Endodermal cell (in vitro differentiated cells): ENCODE results near the gene CMPK1. TPM values are rescaled to one million over a fixed set of nuclear protein-coding genes. Genes with fewer than 3 reads are reported as not detected.

Source experiments
- DNase-seq: peaks from one replicate; pipeline ENCODE4 v3.0.0-alpha.2; 2017
- H3K27ac ChIP-seq: 2 replicates; pipeline ENCODE4 v1.5.1; 2013; ENCODE audit warnings: mild to moderate bottlenecking, low read depth, low read length, moderate library complexity
- H3K27me3 ChIP-seq: 2 replicates; pipeline ENCODE4 v1.6.1; 2013; ENCODE audit warnings: mild to moderate bottlenecking, low read length, moderate library complexity; ENCODE audit not compliant: insufficient read depth, control insufficient read depth, poor library complexity, severe bottlenecking
- H3K36me3 ChIP-seq: 2 replicates; pipeline ENCODE4 v1.7.0; 2013; ENCODE audit warnings: mild to moderate bottlenecking, low read length, moderate library complexity; ENCODE audit not compliant: control insufficient read depth, insufficient read depth
- H3K4me1 ChIP-seq: one replicate; pipeline ENCODE4 v1.7.0; 2013; ENCODE audit warnings: low read length; ENCODE audit not compliant: control insufficient read depth, insufficient read depth
- H3K4me3 ChIP-seq: 2 replicates; pipeline ENCODE4 v1.5.1; 2013; ENCODE audit warnings: mild to moderate bottlenecking, low read length, moderate library complexity
- H3K9ac ChIP-seq: 2 replicates; pipeline ENCODE4 v1.6.1; 2013; ENCODE audit warnings: mild to moderate bottlenecking, low read length, moderate library complexity; ENCODE audit not compliant: poor library complexity, severe bottlenecking; ENCODE audit errors: extremely low read depth
- H3K9me3 ChIP-seq: 2 replicates; pipeline ENCODE4 v1.6.1; 2013; ENCODE audit warnings: mild to moderate bottlenecking, low read length, moderate library complexity; ENCODE audit not compliant: control insufficient read depth
- H3K27ac Mint-ChIP-seq: 2 replicates; pipeline ENCODE4 v1.8.0; 2020; ENCODE audit warnings: mixed read lengths
- H3K27me3 Mint-ChIP-seq: 2 replicates; pipeline ENCODE4 v1.8.0; 2021; ENCODE audit warnings: mild to moderate bottlenecking, mixed read lengths; ENCODE audit not compliant: insufficient read depth
- H3K36me3 Mint-ChIP-seq: 2 replicates; pipeline ENCODE4 v1.8.0; 2020; ENCODE audit warnings: low read depth, mixed read lengths
- H3K4me1 Mint-ChIP-seq: 2 replicates; pipeline ENCODE4 v1.8.0; 2020; ENCODE audit warnings: mixed read lengths
- H3K4me3 Mint-ChIP-seq: 2 replicates; pipeline ENCODE4 v1.8.0; 2020; ENCODE audit warnings: mild to moderate bottlenecking, moderate library complexity, mixed read lengths
- H3K9me3 Mint-ChIP-seq: 2 replicates; pipeline ENCODE4 v1.8.0; 2020; ENCODE audit warnings: mild to moderate bottlenecking, mixed read lengths
- CTCF ChIP-seq: fragments of 200-600 bp; sonication (generic); conservative IDR thresholded peaks from 2 replicates; pipeline ENCODE4 v1.5.0; 2021; ENCODE audit warnings: antibody characterized with exemption, mild to moderate bottlenecking
- WGBS, 2 experiments: methylation state at CpG; one replicate each; pipeline versions ENCODE4 v1.1.5 to v1.1.7; 2013; ENCODE audit warnings: missing lambda C conversion rate in 2 of 2, mixed read lengths in 1 of 2; ENCODE audit not compliant: insufficient coverage in 1 of 2, insufficient read length in 1 of 2; 5-methylcytosine and 5-hydroxymethylcytosine counted together
- total RNA-seq, 2 donors: library from RNA; stranded (reverse); fragmentation: NEBNext Ultra II Directional in 1 of 2; extraction: Animal tissue kit (Norgen Biotek cat#: 25700) in 1 of 2; gene quantifications; 2 replicates in 1 of 2; 3 replicates in 1 of 2; pipeline ENCODE4 v1.2.1, GENCODE V29; 2021

CMPK1 gene
- total RNA-seq, 2 donors from 2014 or later, result 41.6 to 42.0 TPM

- no peak for TF ChIP-seq CTCF
- DNase-seq, result no peak
- no peaks in the 10 kb centered on the region for H3K9me3 ChIP-seq
- no peak overlapping the region for H3K9ac ChIP-seq
- no peak overlapping the region for H3K27ac Mint-ChIP-seq
- no peaks in the 10 kb centered on the region for H3K36me3 ChIP-seq
- WGBS, 2 experiments, result 83 to 87% methylated on average over 3 to 6 of the region's 6 CpGs
- no peak overlapping the region for H3K4me3 Mint-ChIP-seq
- H3K36me3 Mint-ChIP-seq, result no peaks in the 10 kb centered on the region
- no peaks in the 10 kb centered on the region for H3K4me1 ChIP-seq
- no peaks in the 10 kb centered on the region for H3K9me3 Mint-ChIP-seq
- H3K27me3 ChIP-seq, result peaks cover 80% of the 10 kb centered on the region
- no peak overlapping the region for H3K4me3 ChIP-seq
- peaks cover 83% of the 10 kb centered on the region for H3K27me3 Mint-ChIP-seq
- no peak overlapping the region for H3K27ac ChIP-seq
- H3K4me1 Mint-ChIP-seq, result no peaks in the 10 kb centered on the region
Observed at GRCh38 chr1:47418681-47419325, 85.2 kb downstream of the CMPK1 start.

GRCh38 chr1:47420547-47420946 lies 87.0 kb downstream of the CMPK1 start:
- no peak overlapping the region for H3K4me3 Mint-ChIP-seq
- Histone ChIP-seq H3K27ac (no peak overlapping the region), H3K27me3 (peaks cover 70% of the 10 kb centered on the region), H3K36me3 (no peaks in the 10 kb centered on the region), H3K4me1 (no peaks in the 10 kb centered on the region), H3K9me3 (no peaks in the 10 kb centered on the region), H3K9ac (no peak overlapping the region), H3K4me3 (no peak overlapping the region)
- TF ChIP-seq CTCF, result no peak
- H3K27ac Mint-ChIP-seq, result no peak overlapping the region
- H3K27me3 Mint-ChIP-seq, result peaks cover 77% of the 10 kb centered on the region
- no peak for DNase-seq
- peaks cover 7% of the 10 kb centered on the region for H3K4me1 Mint-ChIP-seq
- H3K36me3 Mint-ChIP-seq, result no peaks in the 10 kb centered on the region
- WGBS, 2 experiments, result 87 to 95% methylated on average over 2 to 3 of the region's 4 CpGs
- no peaks in the 10 kb centered on the region for H3K9me3 Mint-ChIP-seq

GRCh38 chr1:47423872-47424271 lies 90.3 kb downstream of the CMPK1 start:
- H3K4me1 Mint-ChIP-seq, result peaks cover 7% of the 10 kb centered on the region
- H3K9ac ChIP-seq, result no peak overlapping the region
- no peak overlapping the region for H3K27ac ChIP-seq
- H3K27me3 Mint-ChIP-seq, result peaks cover 83% of the 10 kb centered on the region
- H3K4me1 ChIP-seq, result no peaks in the 10 kb centered on the region
- no peak for DNase-seq
- H3K27ac Mint-ChIP-seq, result no peak overlapping the region
- WGBS, 2 experiments, result 50% methylated on average over 2 of the region's 2 CpGs; no CpG with 5 or more reads in 1 of the 2 experiments
- H3K4me3 ChIP-seq, result no peak overlapping the region
- no peaks in the 10 kb centered on the region for H3K9me3 ChIP-seq
- no peaks in the 10 kb centered on the region for H3K36me3 ChIP-seq
- no peaks in the 10 kb centered on the region for H3K36me3 Mint-ChIP-seq
- peaks cover 54% of the 10 kb centered on the region for H3K27me3 ChIP-seq
- H3K4me3 Mint-ChIP-seq, result no peak overlapping the region
- no peaks in the 10 kb centered on the region for H3K9me3 Mint-ChIP-seq
- no peak for TF ChIP-seq CTCF
